GOT3 (cell line): Measurements from ENCODE around the gene NR1H3.
"Not testable (repeated sequence)": the region's sequence is repeated elsewhere in the genome, so short reads cannot be mapped to it uniquely, and the experiment has no call there.

ENCODE experiments used
- DNase-seq: peaks from one replicate; lab custom pipeline; 2025; ENCODE audit warnings: mixed read lengths; lab: John Stamatoyannopoulos, UW

NR1H3 gene

GRCh38 chr11:47306484-47306844 is 48.7 kb downstream of the NR1H3 start:
- no peak for DNase-seq

DNA sequence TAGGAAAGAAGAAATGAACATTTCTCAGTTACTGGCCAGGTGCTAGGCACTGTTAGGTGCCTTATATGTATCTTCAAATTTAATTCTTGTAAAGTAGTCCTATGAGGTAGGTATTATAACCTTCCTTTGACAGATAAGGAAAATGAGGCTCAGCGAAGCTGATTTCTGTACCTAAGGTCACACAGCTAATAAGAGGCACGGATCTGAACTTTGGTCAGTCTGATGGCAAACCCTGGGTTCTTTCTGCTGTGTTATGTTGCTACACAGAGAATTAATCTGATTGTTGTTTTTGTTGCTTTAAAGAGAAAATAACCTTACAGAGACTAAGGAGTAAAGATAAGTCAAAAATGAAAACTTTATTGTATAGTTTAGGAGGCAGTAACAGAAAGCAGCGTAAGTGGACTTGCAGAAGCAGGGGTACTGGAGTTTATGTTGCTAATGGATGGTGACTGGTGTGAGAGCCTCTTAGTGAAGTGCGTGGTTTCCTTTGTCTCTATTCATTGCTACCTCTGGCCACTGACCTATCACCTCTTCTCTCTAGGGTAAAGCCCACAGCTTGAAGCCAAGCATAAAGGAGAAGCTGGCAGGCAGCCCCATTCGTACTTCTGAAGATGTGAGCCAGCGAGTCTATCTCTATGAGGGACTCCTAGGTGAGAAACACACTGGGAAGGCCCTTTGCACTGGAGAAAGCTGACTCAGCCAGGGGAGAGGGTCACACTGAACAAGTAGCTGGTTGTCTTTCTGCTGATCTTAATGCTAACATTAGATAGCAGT is 50.4 kb downstream of the NR1H3 start:
- no peak for DNase-seq

DNA sequence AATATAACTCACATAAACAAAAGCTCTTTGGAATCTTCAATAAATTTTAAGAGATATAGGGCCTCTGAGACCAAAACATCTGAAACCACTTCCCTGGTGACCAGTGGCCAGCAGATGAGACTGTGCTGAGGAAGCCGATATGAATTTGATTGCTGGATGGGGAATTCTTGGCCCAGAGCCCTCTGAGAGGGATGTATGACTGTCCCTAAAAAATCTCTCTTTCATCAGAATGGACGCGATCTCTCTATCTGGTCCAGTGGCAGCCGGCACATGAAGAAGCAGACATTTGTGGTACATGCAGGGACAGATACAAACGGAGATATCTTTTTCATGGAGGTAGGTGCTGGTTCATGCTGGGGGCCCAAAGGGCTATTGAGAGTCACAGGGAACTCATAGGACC is 57.2 kb downstream of the NR1H3 start:
- DNase-seq, result no peak

GRCh38 chr11:47316501-47316900 is 58.7 kb downstream of the NR1H3 start:
- DNase-seq, result not testable (repeated sequence)

- DNase-seq, result no peak
Measured at GRCh38 chr11:47317064-47317828, 59.5 kb downstream of the NR1H3 start.

DNA sequence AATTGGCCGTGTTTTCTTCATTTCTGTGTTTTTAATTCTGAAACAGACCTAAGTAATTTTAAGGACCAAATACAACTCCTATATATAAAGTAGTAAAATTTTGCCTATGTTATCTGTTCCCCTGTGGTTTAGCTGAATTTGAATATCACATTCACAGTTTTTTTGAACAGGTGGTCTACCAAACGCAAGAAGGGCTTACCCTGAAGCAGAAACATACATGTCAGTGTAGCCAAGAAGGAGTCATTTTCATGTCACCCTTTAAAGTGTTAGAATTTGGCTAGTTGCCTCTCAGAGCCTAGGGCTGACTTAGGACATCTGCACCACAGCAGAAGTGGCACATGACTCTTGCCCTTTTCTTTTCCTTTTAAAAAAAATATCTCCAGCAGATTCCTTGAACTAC is 60.4 kb downstream of the NR1H3 start:
- no peak for DNase-seq
